Stimulated activated CD8-positive, alpha-beta memory T cell treated with anti-CD3 and anti-CD28 coated beads, Interleukin-12 subunit alpha, Interleukin-12 subunit beta, amount 100 ng/mL, for 4 hours (primary cell): Measurements from ENCODE around the gene ILDR2.

Experiments used
- DNase-seq: peaks from one replicate; pipeline ENCODE4 v3.0.0-alpha.2; 2020; ENCODE audit warnings: low read depth

Gene ILDR2

GRCh38 chr1:166924823-166925541 lies 50.4 kb downstream of the ILDR2 start:
- DNase-seq: no peak

GRCh38 chr1:166920561-166921475 lies 54.5 kb downstream of the ILDR2 start:
- DNase-seq: no peak

GRCh38 chr1:166918956-166919316 lies 56.4 kb downstream of the ILDR2 start:
- DNase-seq: no peak

- DNase-seq: no peak
Measured at GRCh38 chr1:166918088-166918955, 57.0 kb downstream of the ILDR2 start.

- DNase-seq: no peak
Measured at GRCh38 chr1:166915941-166916340, 59.4 kb downstream of the ILDR2 start.

- DNase-seq: no peak
Measured at GRCh38 chr1:166915042-166915441, 60.3 kb downstream of the ILDR2 start.

- no peak for DNase-seq
Measured at GRCh38 chr1:166914111-166914510, 61.2 kb downstream of the ILDR2 start.

GRCh38 chr1:166911624-166912023 lies 63.7 kb downstream of the ILDR2 start:
- DNase-seq: no peak

- peak; percentile 46 for DNase-seq
Measured at GRCh38 chr1:166910396-166910994, 64.8 kb downstream of the ILDR2 start.

- no peak for DNase-seq
Measured at GRCh38 chr1:166908942-166909341, 66.4 kb downstream of the ILDR2 start.

GRCh38 chr1:166907763-166908162 lies 67.6 kb downstream of the ILDR2 start:
- DNase-seq: no peak

- no peak for DNase-seq
Measured at GRCh38 chr1:166907051-166907450, 68.3 kb downstream of the ILDR2 start.

- no peak for DNase-seq
Measured at GRCh38 chr1:166906647-166907046, 68.7 kb downstream of the ILDR2 start.

GRCh38 chr1:166905900-166906299 lies 69.4 kb downstream of the ILDR2 start:
- DNase-seq: no peak

- no peak for DNase-seq
Measured at GRCh38 chr1:166905136-166905535, 70.2 kb downstream of the ILDR2 start.

GRCh38 chr1:166903232-166903631 lies 72.1 kb downstream of the ILDR2 start:
- DNase-seq: no peak

GRCh38 chr1:166902279-166902678 lies 73.1 kb downstream of the ILDR2 start:
- DNase-seq: no peak

- DNase-seq: no peak
Measured at GRCh38 chr1:166900987-166901386, 74.4 kb downstream of the ILDR2 start.

GRCh38 chr1:166899769-166900168 lies 75.6 kb downstream of the ILDR2 start:
- no peak for DNase-seq

GRCh38 chr1:166895766-166896165 lies 79.6 kb downstream of the ILDR2 start:
- DNase-seq: no peak

- no peak for DNase-seq
Measured at GRCh38 chr1:166889776-166890175, 85.6 kb downstream of the ILDR2 start.
